CD14-positive monocyte (primary cell): ENCODE data around the gene NME7. TPM values are rescaled to one million over a fixed set of nuclear protein-coding genes. Genes with fewer than 3 reads are reported as not detected.

Source experiments
- DNase-seq, 3 donors: peaks; one replicate each; pipeline ENCODE4 v3.0.0-alpha.2; 2011 to 2022
- H2AFZ ChIP-seq: 2 replicates; pipeline ENCODE4 v1.6.0; 2012; ENCODE audit warnings: mild to moderate bottlenecking, low read depth, low read length, inconsistent platforms; ENCODE audit not compliant: insufficient read depth, poor library complexity, severe bottlenecking
- H3K27ac ChIP-seq, 2 donors: 1 replicate in 1 of 2; 2 replicates in 1 of 2; pipeline ENCODE4 v1.5.1; 2012 to 2013; ENCODE audit warnings: low read length in 2 of 2, control low read depth in 1 of 2, inconsistent platforms in 1 of 2, low read depth in 1 of 2, mild to moderate bottlenecking in 1 of 2
- H3K27me3 ChIP-seq, 2 donors: one replicate each; pipeline versions ENCODE4 v1.6.0 to v1.6.1; 2011 to 2013; ENCODE audit warnings: low read length in 2 of 2; ENCODE audit not compliant: control insufficient read depth in 2 of 2, insufficient read depth in 2 of 2
- H3K36me3 ChIP-seq, 2 donors: replicated peaks in 1 of 2; 1 replicate in 1 of 2; 2 replicates in 1 of 2; pipeline versions ENCODE4 v1.5.1 to v1.6.1; 2012 to 2013; ENCODE audit warnings: low read length in 2 of 2, control low read depth in 1 of 2, inconsistent platforms in 1 of 2, mild to moderate bottlenecking in 1 of 2; ENCODE audit not compliant: insufficient read depth in 2 of 2, control insufficient read depth in 1 of 2
- H3K4me1 ChIP-seq, 2 donors: 1 replicate in 1 of 2; 2 replicates in 1 of 2; pipeline versions ENCODE4 v1.5.1 to v1.6.1; 2012 to 2013; ENCODE audit warnings: low read length in 2 of 2, control low read depth in 1 of 2, inconsistent platforms in 1 of 2, mild to moderate bottlenecking in 1 of 2, moderate library complexity in 1 of 2; ENCODE audit not compliant: insufficient read depth in 2 of 2, control insufficient read depth in 1 of 2
- H3K4me2 ChIP-seq: replicated peaks from 2 replicates; pipeline ENCODE3; 2012; ENCODE audit warnings: low read length, moderate library complexity, mild to moderate bottlenecking; ENCODE audit not compliant: poor library complexity, severe bottlenecking; ENCODE audit errors: extremely low read depth
- H3K4me3 ChIP-seq, 3 experiments: fragments of 200-600 bp in 1 of 3; sonication (generic) in 1 of 3; replicated peaks in 1 of 3; 1 replicate in 2 of 3; 2 replicates in 1 of 3; pipeline ENCODE4 v1.5.1; 2011 to 2013; ENCODE audit warnings: low read length in 3 of 3, mild to moderate bottlenecking in 3 of 3, control low read depth in 2 of 3, low read depth in 2 of 3, inconsistent platforms in 1 of 3, moderate library complexity in 1 of 3
- H3K79me2 ChIP-seq: 2 replicates; pipeline ENCODE4 v1.6.0; 2012; ENCODE audit warnings: mild to moderate bottlenecking, control low read depth, inconsistent platforms, low read length, moderate library complexity; ENCODE audit not compliant: insufficient read depth
- H3K9ac ChIP-seq: 2 replicates; pipeline ENCODE4 v1.6.0; 2017; ENCODE audit warnings: low read length, mild to moderate bottlenecking; ENCODE audit not compliant: insufficient read depth, poor library complexity, severe bottlenecking
- H3K9me3 ChIP-seq, 2 donors: replicated peaks in 1 of 2; 1 replicate in 1 of 2; 2 replicates in 1 of 2; pipeline versions ENCODE4 v1.5.1 to v1.6.1; 2012 to 2013; ENCODE audit warnings: low read length in 2 of 2, control low read depth in 1 of 2; ENCODE audit not compliant: control insufficient read depth in 1 of 2, insufficient read depth in 1 of 2
- H4K20me1 ChIP-seq: 2 replicates; pipeline ENCODE4 v1.6.0; 2012; ENCODE audit warnings: mild to moderate bottlenecking, low read length, control low read depth, moderate library complexity; ENCODE audit not compliant: insufficient read depth
- H3K27ac Mint-ChIP-seq, 7 donors: one replicate each; pipeline ENCODE4 v1.8.0; 2020; ENCODE audit warnings: mild to moderate bottlenecking in 7 of 7, mixed read lengths in 7 of 7, moderate library complexity in 6 of 7, inconsistent platforms in 2 of 7
- H3K27me3 Mint-ChIP-seq, 3 donors: one replicate each; pipeline ENCODE4 v1.8.0; 2021 to 2022; ENCODE audit warnings: low read depth in 3 of 3, mild to moderate bottlenecking in 3 of 3, mixed read lengths in 3 of 3, moderate library complexity in 3 of 3, inconsistent platforms in 1 of 3
- H3K36me3 Mint-ChIP-seq, 2 donors: one replicate each; pipeline ENCODE4 v1.8.0; 2020; ENCODE audit warnings: mixed read lengths in 2 of 2, inconsistent platforms in 1 of 2, mild to moderate bottlenecking in 1 of 2
- H3K4me1 Mint-ChIP-seq: one replicate; pipeline ENCODE4 v1.8.0; 2020; ENCODE audit warnings: mild to moderate bottlenecking, mixed read lengths
- H3K4me3 Mint-ChIP-seq, 2 donors: one replicate each; pipeline ENCODE4 v1.8.0; 2020; ENCODE audit warnings: mild to moderate bottlenecking in 2 of 2, mixed read lengths in 2 of 2, moderate library complexity in 1 of 2
- H3K9me3 Mint-ChIP-seq, 7 donors: one replicate each; pipeline ENCODE4 v1.8.0; 2020 to 2022; ENCODE audit warnings: mixed read lengths in 7 of 7, mild to moderate bottlenecking in 6 of 7, moderate library complexity in 6 of 7, inconsistent platforms in 2 of 7
- WGBS: methylation state at CpG from one replicate; pipeline ENCODE4 v1.1.5; 2013; ENCODE audit warnings: missing lambda C conversion rate; ENCODE audit not compliant: insufficient coverage; 5-methylcytosine and 5-hydroxymethylcytosine counted together
- intact Hi-C, 2 donors: fragments of 100-400 bp; cut with micrococcal nuclease; formaldehyde crosslinking; loops; one replicate each; pipeline versions ENCODE4 v1.15.0 to v1.15.1; 2023
- polyA plus RNA-seq, 3 donors: library from polyadenylated mRNA; depleted of rRNA in 1 of 3; unstranded in 2 of 3; stranded (reverse) in 1 of 3; fragments of 300-500 nt in 2 of 3; fragments of >200 nt in 1 of 3; fragmentation: Illumina TruSeq in 2 of 3; gene quantifications; 1 replicate in 2 of 3; 2 replicates in 1 of 3; pipeline ENCODE4 v1.2.3, GENCODE V29; 2012 to 2021
- TF ChIP-seq, protein P1 (sequence below): fragments of 200-600 bp; IDR thresholded peaks from one replicate; pipeline ENCODE4 v1.8.0; 2022; ENCODE audit warnings: antibody characterized with exemption, mild to moderate bottlenecking

The NME7 gene
- polyA plus RNA-seq, 3 donors = 3.5 to 8.0 (median 6.0) TPM

GRCh38 chr1:169149555-169150286, 217.9 kb downstream of the NME7 start:
- no peak for DNase-seq
- no peaks in the 10 kb centered on the region for H3K36me3 Mint-ChIP-seq

GRCh38 chr1:169148472-169149252, 218.9 kb downstream of the NME7 start:
- Histone ChIP-seq H3K4me2 (no peak overlapping the region), H3K4me1 (no peaks in the 10 kb centered on the region), H3K36me3 (no peaks in the 10 kb centered on the region), H2AFZ (no peak overlapping the region), H3K9ac (no peak overlapping the region), H3K27me3 (no peaks in the 10 kb centered on the region), H3K79me2 (no peaks in the 10 kb centered on the region), H3K4me3 (no peak overlapping the region), H3K9me3 (no peaks in the 10 kb centered on the region), H3K27ac (no peak overlapping the region), H4K20me1 (no peaks in the 10 kb centered on the region)
- TF ChIP-seq, protein P1, sequence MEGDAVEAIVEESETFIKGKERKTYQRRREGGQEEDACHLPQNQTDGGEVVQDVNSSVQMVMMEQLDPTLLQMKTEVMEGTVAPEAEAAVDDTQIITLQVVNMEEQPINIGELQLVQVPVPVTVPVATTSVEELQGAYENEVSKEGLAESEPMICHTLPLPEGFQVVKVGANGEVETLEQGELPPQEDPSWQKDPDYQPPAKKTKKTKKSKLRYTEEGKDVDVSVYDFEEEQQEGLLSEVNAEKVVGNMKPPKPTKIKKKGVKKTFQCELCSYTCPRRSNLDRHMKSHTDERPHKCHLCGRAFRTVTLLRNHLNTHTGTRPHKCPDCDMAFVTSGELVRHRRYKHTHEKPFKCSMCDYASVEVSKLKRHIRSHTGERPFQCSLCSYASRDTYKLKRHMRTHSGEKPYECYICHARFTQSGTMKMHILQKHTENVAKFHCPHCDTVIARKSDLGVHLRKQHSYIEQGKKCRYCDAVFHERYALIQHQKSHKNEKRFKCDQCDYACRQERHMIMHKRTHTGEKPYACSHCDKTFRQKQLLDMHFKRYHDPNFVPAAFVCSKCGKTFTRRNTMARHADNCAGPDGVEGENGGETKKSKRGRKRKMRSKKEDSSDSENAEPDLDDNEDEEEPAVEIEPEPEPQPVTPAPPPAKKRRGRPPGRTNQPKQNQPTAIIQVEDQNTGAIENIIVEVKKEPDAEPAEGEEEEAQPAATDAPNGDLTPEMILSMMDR = no peak
- no peak overlapping the region for H3K27ac Mint-ChIP-seq
- H3K4me1 Mint-ChIP-seq = no peaks in the 10 kb centered on the region
- intact Hi-C loops = no loop called here
- no peaks in the 10 kb centered on the region for H3K9me3 Mint-ChIP-seq
- no CpG with 5 or more reads among the region's 5 CpGs for WGBS
- H3K27me3 Mint-ChIP-seq = no peaks in the 10 kb centered on the region
- no peak for DNase-seq
- no peaks in the 10 kb centered on the region for H3K36me3 Mint-ChIP-seq
- no peak overlapping the region for H3K4me3 Mint-ChIP-seq

More at GRCh38 chr1:169149555-169150286, 217.9 kb downstream of the NME7 start:
- no peaks in the 10 kb centered on the region for H3K36me3 ChIP-seq
- no peaks in the 10 kb centered on the region for H3K27me3 Mint-ChIP-seq
- no peak overlapping the region for H2AFZ ChIP-seq
- H3K27ac ChIP-seq = no peak overlapping the region
- no CpG with 5 or more reads among the region's 2 CpGs for WGBS
- no peak overlapping the region for H3K4me2 ChIP-seq
- no peak overlapping the region for H3K9ac ChIP-seq
- H3K9me3 ChIP-seq = no peaks in the 10 kb centered on the region
- no peak overlapping the region for H3K4me3 Mint-ChIP-seq
- H3K4me3 ChIP-seq = no peak overlapping the region
- no peaks in the 10 kb centered on the region for H3K4me1 ChIP-seq
- intact Hi-C loops = no loop called here
- H3K9me3 Mint-ChIP-seq = peaks cover 0 to 2% (median 0%) of the 10 kb centered on the region in 7 donors
- no peaks in the 10 kb centered on the region for H4K20me1 ChIP-seq
- TF ChIP-seq, protein P1 = no peak
- no peak overlapping the region for H3K27ac Mint-ChIP-seq
- no peaks in the 10 kb centered on the region for H3K79me2 ChIP-seq
- no peaks in the 10 kb centered on the region for H3K4me1 Mint-ChIP-seq
- no peaks in the 10 kb centered on the region for H3K27me3 ChIP-seq
